WERI-Rb-1 (cell line): Measurements from ENCODE around the gene IL1RAPL2.
"Not testable (repeated sequence)": the region's sequence is repeated elsewhere in the genome, so short reads cannot be mapped to it uniquely, and the experiment has no call there.

ENCODE experiments used
- DNase-seq: peaks from one replicate; pipeline ENCODE4 v3.0.0-alpha.2; 2020
- H3K27ac ChIP-seq: fragments of 250-450 bp; sonication (Bioruptor Pico); 2 replicates; pipeline ENCODE4 v1.5.1; 2020; ENCODE audit warnings: mild to moderate bottlenecking, moderate library complexity
- H3K27me3 ChIP-seq: fragments of 250-450 bp; sonication (Bioruptor Pico); 2 replicates; pipeline ENCODE4 v1.5.1; 2021; ENCODE audit warnings: mild to moderate bottlenecking, low read depth, moderate library complexity; ENCODE audit not compliant: insufficient read depth, severe bottlenecking
- H3K36me3 ChIP-seq: fragments of 250-450 bp; sonication (Bioruptor Pico); 2 replicates; pipeline ENCODE4 v1.5.1; 2020; ENCODE audit warnings: mild to moderate bottlenecking, moderate library complexity
- H3K4me3 ChIP-seq: 2 replicates; pipeline ENCODE4 v1.5.1; 2011; ENCODE audit warnings: low read depth, mild to moderate bottlenecking, control low read depth, low read length
- H3K9me3 ChIP-seq: fragments of 250-450 bp; sonication (Bioruptor Pico); 2 replicates; pipeline ENCODE4 v1.5.1; 2021; ENCODE audit warnings: mild to moderate bottlenecking, moderate library complexity; ENCODE audit not compliant: severe bottlenecking
- CTCF ChIP-seq: IDR thresholded peaks from 2 replicates; pipeline ENCODE4 v1.5.1; 2011; ENCODE audit warnings: low read depth, mild to moderate bottlenecking, control low read depth, inconsistent platforms, low read length

IL1RAPL2 gene

GRCh38 chrX:105781804-105782203, 1215.8 kb downstream of the IL1RAPL2 start:
- no peaks in the 10 kb centered on the region for H3K36me3 ChIP-seq
- DNase-seq, result no peak
- H3K4me3 ChIP-seq, result no peak overlapping the region
- H3K9me3 ChIP-seq, result no peaks in the 10 kb centered on the region
- TF ChIP-seq CTCF, result no peak
- peaks cover 20% of the 10 kb centered on the region for H3K27me3 ChIP-seq
- H3K27ac ChIP-seq, result no peak overlapping the region

DNA sequence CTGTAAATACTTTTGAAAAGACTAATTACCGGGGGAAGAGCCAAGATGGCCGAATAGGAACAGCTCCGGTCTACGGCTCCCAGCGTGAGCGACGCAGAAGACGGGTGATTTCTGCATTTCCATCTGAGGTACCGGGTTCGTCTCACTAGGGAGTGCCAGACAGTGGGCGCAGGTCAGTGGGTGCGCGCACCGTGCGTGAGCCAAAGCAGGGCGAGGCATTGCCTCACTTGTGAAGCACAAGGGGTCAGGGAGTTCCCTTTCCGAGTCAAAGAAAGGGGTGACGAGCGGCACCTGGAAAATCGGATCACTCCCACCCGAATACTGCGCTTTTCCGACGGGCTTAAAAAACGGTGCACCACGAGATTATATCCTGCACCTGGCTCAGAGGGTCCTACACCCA, 1230.9 kb downstream of the IL1RAPL2 start:
- not testable (repeated sequence) for H3K27ac ChIP-seq, H3K36me3 ChIP-seq, H3K9me3 ChIP-seq, H3K4me3 ChIP-seq, DNase-seq
- H3K27me3 ChIP-seq, result peaks cover 11% of the 10 kb centered on the region

DNA sequence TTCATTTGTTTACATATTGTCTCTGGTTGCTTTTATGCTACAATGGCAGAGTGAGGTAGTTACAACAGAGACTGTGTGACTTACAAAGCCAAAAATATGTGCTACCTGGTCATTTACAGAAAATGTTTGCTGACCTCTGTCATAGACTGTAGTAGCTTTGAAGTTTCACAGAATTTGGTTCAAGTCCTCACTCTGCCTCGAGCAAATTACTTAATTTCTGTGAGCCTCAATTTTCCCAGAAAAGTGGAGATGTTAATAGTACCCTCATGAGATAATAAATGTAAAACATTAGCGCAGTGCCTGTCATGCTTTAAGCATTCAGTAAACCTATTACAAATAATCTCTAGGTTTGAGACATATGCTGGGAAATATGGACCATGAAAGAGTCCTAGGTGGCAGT, 1237.9 kb downstream of the IL1RAPL2 start:
- Histone ChIP-seq H3K4me3 (no peak overlapping the region), H3K27ac (no peak overlapping the region), H3K9me3 (no peaks in the 10 kb centered on the region), H3K27me3 (no peaks in the 10 kb centered on the region), H3K36me3 (no peaks in the 10 kb centered on the region)
- no peak for DNase-seq
- no peak for TF ChIP-seq CTCF

DNA sequence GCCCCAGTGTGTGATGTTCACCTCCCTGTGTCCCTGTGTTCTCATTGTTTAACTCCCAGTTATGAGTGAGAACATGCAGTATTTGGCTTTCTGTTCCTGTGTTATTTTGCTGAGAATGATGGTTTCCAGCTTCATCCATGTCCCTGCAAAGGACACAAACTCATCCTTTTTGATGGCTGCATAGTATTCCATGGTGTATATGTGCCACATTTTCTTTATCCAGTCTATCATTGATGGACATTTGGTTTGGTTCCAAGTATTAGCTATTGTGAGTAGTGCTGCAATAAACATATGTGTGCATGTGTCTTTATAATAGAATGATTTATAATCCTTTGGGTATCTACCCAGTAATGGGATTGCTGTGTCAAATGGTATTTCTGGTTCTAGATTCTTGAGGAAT, 1239.7 kb downstream of the IL1RAPL2 start:
- not testable (repeated sequence) for H3K36me3 ChIP-seq, DNase-seq, H3K4me3 ChIP-seq, H3K9me3 ChIP-seq, H3K27me3 ChIP-seq, H3K27ac ChIP-seq

- Histone ChIP-seq H3K27me3 (peaks cover 52% of the 10 kb centered on the region), H3K4me3 (no peak overlapping the region), H3K36me3 (no peaks in the 10 kb centered on the region), H3K9me3 (no peaks in the 10 kb centered on the region), H3K27ac (no peak overlapping the region)
- TF ChIP-seq CTCF, result no peak
- DNase-seq, result no peak
These were observed 1250.5 kb downstream of the IL1RAPL2 start for GRCh38 chrX:105816517-105816916.
